Measurements from ENCODE around the gene HNRNPH3. TPM values are rescaled to one million over a fixed set of nuclear protein-coding genes. Genes with fewer than 3 reads are reported as not detected.

HNRNPH3 gene
- polyA plus RNA-seq (2012; ENCODE audit: missing spikeins): 153 TPM

- peak; percentile 83 for DNase-seq (ENCODE audit: insufficient read length)
- peak; percentile 98 for FAIRE-seq
- peak; percentile 99 for TF ChIP-seq POLR2A (IDR thresholded peaks at IDR 0.05; ENCODE audit: low read depth, low read length)
- peak; percentile 100 for TF ChIP-seq TAF1 (IDR thresholded peaks at IDR 0.05; ENCODE audit: borderline replicate concordance, low read depth, low read length)
- TF ChIP-seq POLR2AphosphoS5 (IDR thresholded peaks at IDR 0.05; ENCODE audit: low read depth, low read length): peak; percentile 99
These were observed at the start of gene HNRNPH3 for GRCh38 chr10:68331455-68332258. Gene HNRNPH3 (plus strand): TSS chr10:68332064. CDS start chr10:68337222, 5,158 bp downstream.

DNA sequence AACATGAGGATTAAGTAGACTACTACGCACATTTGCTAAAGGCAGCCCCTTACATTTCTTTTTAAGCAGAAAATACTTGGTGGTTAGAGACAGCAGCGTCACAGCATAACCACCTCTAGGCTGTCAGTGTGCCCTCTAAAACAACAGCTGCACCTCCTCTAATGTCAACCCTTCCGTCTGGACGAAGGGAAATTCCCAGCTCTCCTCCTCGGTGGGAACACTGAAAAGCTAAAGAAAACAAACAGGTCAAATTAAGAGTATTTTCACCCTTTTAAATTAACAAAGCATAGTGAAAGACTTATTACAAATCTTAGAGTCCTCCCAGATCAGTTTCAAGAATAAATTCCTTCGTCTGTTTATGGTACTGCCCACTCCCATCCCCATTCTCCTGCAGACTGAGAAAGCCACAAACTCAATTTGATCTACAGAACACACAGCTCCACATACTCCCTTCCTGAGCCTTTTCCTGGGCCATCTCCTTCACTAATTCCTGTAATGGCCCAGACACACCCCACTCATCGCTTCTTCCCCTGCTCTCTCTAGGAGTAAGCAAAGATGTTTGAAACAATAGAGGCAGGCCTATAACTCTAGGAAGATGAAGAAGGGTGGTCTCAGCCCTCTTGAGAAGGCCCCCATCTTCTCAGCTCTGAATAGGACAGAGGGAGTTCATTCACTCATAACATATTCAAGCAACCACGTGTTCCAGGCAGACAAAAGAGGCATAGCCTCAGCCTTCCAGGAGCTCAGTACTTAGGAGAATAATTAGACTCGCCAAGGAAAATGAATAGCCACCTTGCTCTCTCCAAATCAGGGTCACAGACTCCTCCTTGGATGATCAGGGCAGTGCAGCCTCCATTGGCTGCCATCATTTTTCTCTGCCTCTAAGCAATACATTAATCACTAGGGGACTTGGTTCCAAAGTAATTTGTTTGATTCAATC, 47.5 kb upstream of the HNRNPH3 start:
- FAIRE-seq (no peak), DNase-seq (ENCODE audit: insufficient read length) (no peak)
- no peak for TF ChIP-seq TAF1 (IDR thresholded peaks at IDR 0.05; ENCODE audit: borderline replicate concordance, low read depth, low read length)
- TF ChIP-seq POLR2AphosphoS5 (IDR thresholded peaks at IDR 0.05; ENCODE audit: low read depth, low read length): no peak
- no peak for TF ChIP-seq POLR2A (IDR thresholded peaks at IDR 0.05; ENCODE audit: low read depth, low read length)

DNA sequence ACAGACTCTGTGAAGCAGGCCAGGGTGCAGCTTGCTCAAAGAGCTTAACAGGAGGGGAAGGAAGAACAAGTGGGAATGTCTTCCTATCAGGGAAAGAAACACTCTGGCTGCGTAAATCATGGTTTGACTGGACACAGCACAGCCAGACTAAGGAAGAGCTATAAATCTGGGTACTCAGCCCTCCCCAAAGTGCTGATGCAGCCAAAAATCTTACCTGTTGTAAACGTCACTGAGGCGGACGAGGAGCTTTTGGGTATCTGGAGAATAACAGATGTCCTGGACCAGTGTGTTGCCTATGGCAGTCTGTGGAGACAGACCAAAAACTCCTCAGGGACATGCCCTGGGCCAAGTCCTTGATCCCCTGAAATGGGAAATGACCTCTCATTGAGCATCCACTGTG, 43.1 kb upstream of the HNRNPH3 start:
- DNase-seq (ENCODE audit: insufficient read length): no peak
- FAIRE-seq: no peak
- TF ChIP-seq POLR2A (IDR thresholded peaks at IDR 0.05; ENCODE audit: low read depth, low read length) (no peak), POLR2AphosphoS5 (IDR thresholded peaks at IDR 0.05; ENCODE audit: low read depth, low read length) (no peak), TAF1 (IDR thresholded peaks at IDR 0.05; ENCODE audit: borderline replicate concordance, low read depth, low read length) (no peak)

- FAIRE-seq: no peak
- TF ChIP-seq POLR2A (IDR thresholded peaks at IDR 0.05; ENCODE audit: low read depth, low read length): no peak
- no peak for TF ChIP-seq TAF1 (IDR thresholded peaks at IDR 0.05; ENCODE audit: borderline replicate concordance, low read depth, low read length)
- TF ChIP-seq POLR2AphosphoS5 (IDR thresholded peaks at IDR 0.05; ENCODE audit: low read depth, low read length): no peak
- no peak for DNase-seq (ENCODE audit: insufficient read length)
These were observed 41.1 kb upstream of the HNRNPH3 start for GRCh38 chr10:68290736-68291135.

- DNase-seq (ENCODE audit: insufficient read length): no peak
- TF ChIP-seq POLR2A (IDR thresholded peaks at IDR 0.05; ENCODE audit: low read depth, low read length) (no peak), POLR2AphosphoS5 (IDR thresholded peaks at IDR 0.05; ENCODE audit: low read depth, low read length) (no peak), TAF1 (IDR thresholded peaks at IDR 0.05; ENCODE audit: borderline replicate concordance, low read depth, low read length) (no peak)
- FAIRE-seq: no peak
These were observed 34.8 kb upstream of the HNRNPH3 start for GRCh38 chr10:68296843-68297663.

GRCh38 chr10:68301301-68301700, 30.6 kb upstream of the HNRNPH3 start:
- TF ChIP-seq POLR2A (IDR thresholded peaks at IDR 0.05; ENCODE audit: low read depth, low read length): no peak
- TF ChIP-seq POLR2AphosphoS5 (IDR thresholded peaks at IDR 0.05; ENCODE audit: low read depth, low read length): no peak
- no peak for TF ChIP-seq TAF1 (IDR thresholded peaks at IDR 0.05; ENCODE audit: borderline replicate concordance, low read depth, low read length)
- FAIRE-seq: peak; percentile 14
- DNase-seq (ENCODE audit: insufficient read length): no peak

- no peak for DNase-seq (ENCODE audit: insufficient read length)
- FAIRE-seq: peak; percentile 58
- TF ChIP-seq TAF1 (IDR thresholded peaks at IDR 0.05; ENCODE audit: borderline replicate concordance, low read depth, low read length) (no peak), POLR2A (IDR thresholded peaks at IDR 0.05; ENCODE audit: low read depth, low read length) (no peak)
These were observed 29.9 kb upstream of the HNRNPH3 start for GRCh38 chr10:68301790-68302502.

DNA sequence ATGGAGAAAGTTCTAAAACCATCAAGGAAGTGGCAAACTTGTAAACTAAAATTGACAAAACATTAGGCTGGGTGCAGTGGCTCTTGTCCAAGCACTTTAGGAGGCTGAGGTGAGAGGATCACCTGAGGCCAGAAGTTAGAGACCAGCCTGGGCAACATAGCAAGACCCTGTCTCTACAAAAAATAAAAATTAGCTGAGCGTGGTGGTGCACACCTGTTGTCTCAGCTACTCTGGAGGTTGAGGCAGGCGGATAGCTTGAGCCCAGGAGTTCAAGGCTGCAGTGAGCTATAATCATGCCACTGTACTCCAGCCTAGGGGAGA, 29.4 kb upstream of the HNRNPH3 start:
- TF ChIP-seq TAF1 (IDR thresholded peaks at IDR 0.05; ENCODE audit: borderline replicate concordance, low read depth, low read length) (no peak), POLR2A (IDR thresholded peaks at IDR 0.05; ENCODE audit: low read depth, low read length) (no peak), POLR2AphosphoS5 (IDR thresholded peaks at IDR 0.05; ENCODE audit: low read depth, low read length) (no peak)

DNA sequence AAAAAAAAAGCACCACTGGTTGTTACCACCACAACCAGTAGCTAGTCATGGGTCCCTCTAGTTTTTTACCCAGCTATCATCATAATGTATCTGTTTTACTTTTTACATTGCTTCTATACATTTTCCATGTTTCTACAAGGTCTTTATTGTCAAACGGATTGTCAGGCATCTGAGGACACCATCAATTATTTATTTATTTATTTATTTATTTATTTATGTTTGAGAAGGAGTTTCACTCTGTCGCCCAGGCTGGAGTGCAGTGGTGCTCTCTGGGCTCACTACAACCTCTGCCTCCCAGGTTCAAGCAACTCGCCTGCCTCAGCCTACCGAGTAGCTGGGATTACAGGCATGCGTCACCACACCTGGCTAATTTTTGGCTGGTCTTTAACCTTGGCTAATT, 29.0 kb upstream of the HNRNPH3 start:
- TF ChIP-seq TAF1 (IDR thresholded peaks at IDR 0.05; ENCODE audit: borderline replicate concordance, low read depth, low read length) (no peak), POLR2A (IDR thresholded peaks at IDR 0.05; ENCODE audit: low read depth, low read length) (no peak), POLR2AphosphoS5 (IDR thresholded peaks at IDR 0.05; ENCODE audit: low read depth, low read length) (no peak)
- DNase-seq (ENCODE audit: insufficient read length) (no peak), FAIRE-seq (no peak)

More for the DNA sequence above, 29.4 kb upstream of the HNRNPH3 start:
- FAIRE-seq (peak; percentile 64), DNase-seq (ENCODE audit: insufficient read length) (no peak)

DNA sequence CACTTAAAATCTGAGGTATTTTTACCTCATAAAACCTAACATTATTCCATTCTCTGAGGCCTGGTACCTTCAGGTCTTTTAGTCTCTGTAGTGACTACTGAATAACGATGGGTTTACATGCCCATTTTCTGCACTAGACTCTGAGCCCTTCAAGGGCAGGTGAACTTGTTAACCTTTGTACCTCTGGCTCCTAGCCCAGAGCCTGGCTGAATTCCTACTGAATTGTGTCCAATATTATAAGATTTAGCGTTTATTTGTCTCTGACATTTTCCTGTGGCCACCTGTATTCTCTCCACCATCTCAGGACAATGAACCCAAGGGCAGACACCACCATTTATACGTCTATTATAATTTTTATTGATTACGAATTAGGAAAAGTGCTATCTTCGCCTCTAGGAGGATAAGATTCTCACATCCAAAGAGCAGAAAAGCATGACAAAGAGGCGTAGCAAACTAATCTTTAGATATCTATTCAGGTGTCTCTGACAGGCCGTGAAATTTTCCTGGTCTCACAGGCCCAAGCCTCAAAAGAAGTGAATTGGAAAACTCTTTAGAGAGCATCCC, 27.9 kb upstream of the HNRNPH3 start:
- FAIRE-seq (no peak), DNase-seq (ENCODE audit: insufficient read length) (no peak)
- TF ChIP-seq POLR2A (IDR thresholded peaks at IDR 0.05; ENCODE audit: low read depth, low read length): no peak
